ENCODE data around the gene SHC3. TPM values are rescaled to one million over a fixed set of nuclear protein-coding genes. Genes with fewer than 3 reads are reported as not detected.

SHC3 gene
- total RNA-seq, 1 experiment from 2014 or later: 0.24 TPM

GRCh38 chr9:89000973-89001916 is 177.4 kb downstream of the SHC3 start:
- DNase-seq (ENCODE audit: low spot score): peak; percentile 77

- peak; percentile 22 for DNase-seq (ENCODE audit: low spot score)
Measured at GRCh38 chr9:89000371-89000781, 178.2 kb downstream of the SHC3 start.

- no peak for DNase-seq (ENCODE audit: low spot score)
Measured at GRCh38 chr9:88998911-88999310, 179.7 kb downstream of the SHC3 start.

- no peak for DNase-seq (ENCODE audit: low spot score)
Measured at GRCh38 chr9:88998503-88998902, 180.1 kb downstream of the SHC3 start.

GRCh38 chr9:88997646-88998045 is 181.0 kb downstream of the SHC3 start:
- no peak for DNase-seq (ENCODE audit: low spot score)

GRCh38 chr9:88996921-88997235 is 181.7 kb downstream of the SHC3 start:
- no peak for DNase-seq (ENCODE audit: low spot score)

GRCh38 chr9:88996046-88996920 is 182.3 kb downstream of the SHC3 start:
- DNase-seq (ENCODE audit: low spot score): no peak

GRCh38 chr9:88995627-88996026 is 183.0 kb downstream of the SHC3 start:
- DNase-seq (ENCODE audit: low spot score): no peak

- DNase-seq (ENCODE audit: low spot score): no peak
Measured at GRCh38 chr9:88995200-88995577, 183.4 kb downstream of the SHC3 start.

- no peak for DNase-seq (ENCODE audit: low spot score)
Measured at GRCh38 chr9:88994469-88995199, 184.0 kb downstream of the SHC3 start.

GRCh38 chr9:88993871-88994460 is 184.7 kb downstream of the SHC3 start:
- no peak for DNase-seq (ENCODE audit: low spot score)

- DNase-seq (ENCODE audit: low spot score): no peak
Measured at GRCh38 chr9:88993327-88993726, 185.3 kb downstream of the SHC3 start.

- no peak for DNase-seq (ENCODE audit: low spot score)
Measured at GRCh38 chr9:88992556-88992955, 186.1 kb downstream of the SHC3 start.

- DNase-seq (ENCODE audit: low spot score): peak; percentile 25
Measured at GRCh38 chr9:88991066-88992034, 187.3 kb downstream of the SHC3 start, which contains the start of gene S1PR3. TSS of gene S1PR3 (plus strand) at chr9:88991468. CDS start at chr9:89001201, 9,733 bp downstream.

GRCh38 chr9:88990729-88991065 is 187.9 kb downstream of the SHC3 start:
- DNase-seq (ENCODE audit: low spot score): no peak

GRCh38 chr9:88990041-88990728 is 188.4 kb downstream of the SHC3 start:
- DNase-seq (ENCODE audit: low spot score): no peak

- DNase-seq (ENCODE audit: low spot score): peak; percentile 67
Measured at GRCh38 chr9:88988796-88989641, 189.6 kb downstream of the SHC3 start.

GRCh38 chr9:88987661-88988060 is 191.0 kb downstream of the SHC3 start:
- DNase-seq (ENCODE audit: low spot score): no peak

- no peak for DNase-seq (ENCODE audit: low spot score)
Measured at GRCh38 chr9:88986776-88987175, 191.8 kb downstream of the SHC3 start.

Data from A172 (cell line).